HG03108 (cell line): Measurements from ENCODE around the gene ANXA9.

Experiments
- ATAC-seq: cut with Tn5 transposase; IDR thresholded peaks from one replicate; pipeline ENCODE4 v1.9.1; 2021; ENCODE audit warnings: moderate library complexity; ENCODE audit not compliant: unreplicated experiment

The ANXA9 gene

DNA sequence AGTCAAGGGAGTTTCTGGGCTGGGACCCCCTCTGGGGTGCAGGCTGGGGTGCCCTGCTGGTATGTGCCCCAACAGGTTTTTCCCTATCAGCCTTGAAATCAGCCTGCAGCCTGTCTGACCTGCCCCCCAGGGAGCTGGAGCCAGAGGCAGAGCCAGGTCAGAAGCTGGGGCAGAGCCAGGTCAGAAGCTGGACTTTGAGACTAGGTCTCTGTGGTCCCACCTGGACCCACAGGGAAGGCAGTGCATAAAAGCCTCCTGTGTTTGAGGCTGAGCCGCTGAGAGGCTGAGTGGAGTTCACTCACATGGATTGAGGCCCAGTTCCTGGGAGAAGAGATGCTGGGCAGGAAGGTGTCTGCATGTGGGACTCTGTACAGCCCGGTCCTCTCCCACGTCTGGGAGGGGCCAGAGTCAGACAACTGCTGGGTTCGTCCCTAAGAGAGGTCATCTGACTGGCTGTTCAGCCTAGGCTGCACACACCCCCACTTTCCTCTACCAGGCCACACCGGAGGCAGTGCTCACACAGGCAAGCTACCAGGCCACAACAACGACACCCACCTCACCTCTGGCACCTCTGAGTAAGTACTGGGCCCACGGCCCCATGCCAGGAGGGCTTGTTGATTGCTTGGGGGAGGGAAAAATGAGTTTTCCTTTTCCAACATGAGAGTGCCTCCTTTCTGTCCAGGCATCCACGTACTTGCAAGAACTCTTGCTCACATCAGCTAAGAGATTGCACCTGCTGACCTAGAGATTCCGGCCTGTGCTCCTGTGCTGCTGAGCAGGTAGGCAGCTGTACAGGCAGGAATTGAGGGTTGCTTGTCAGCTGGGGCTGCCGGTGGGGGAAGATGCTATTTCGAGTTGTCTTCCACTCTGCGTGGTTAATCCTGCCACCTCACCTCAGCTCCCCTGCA is at the start of gene ANXA9:
Gene ANXA9, plus strand, starts transcription at position 488 of the 908 bp plus-strand sequence. CDS start 814 bp downstream, outside the sequence.
- no peak for ATAC-seq

GRCh38 chr1:150944856-150945255 is 37.2 kb upstream of the ANXA9 start:
- no peak for ATAC-seq

DNA sequence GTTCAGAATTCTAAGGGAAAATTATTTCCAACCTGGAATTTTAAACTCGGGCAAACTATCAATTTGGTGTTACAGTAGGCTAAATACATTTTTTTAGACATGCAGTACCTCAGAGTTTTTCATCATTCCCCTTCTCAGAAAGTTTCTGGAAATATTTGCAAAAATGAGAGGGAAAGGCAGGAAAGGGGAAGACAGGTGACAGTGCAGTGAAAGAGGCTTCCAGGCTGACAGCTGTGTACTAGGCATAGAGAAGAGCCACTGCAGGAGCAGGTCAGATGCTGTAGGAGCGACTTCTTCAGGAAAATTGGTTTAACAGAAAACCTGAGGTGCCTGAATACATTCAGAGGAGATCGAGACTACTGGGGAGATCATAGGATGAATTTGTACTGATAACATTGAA is 27.4 kb upstream of the ANXA9 start:
- ATAC-seq = no peak

DNA sequence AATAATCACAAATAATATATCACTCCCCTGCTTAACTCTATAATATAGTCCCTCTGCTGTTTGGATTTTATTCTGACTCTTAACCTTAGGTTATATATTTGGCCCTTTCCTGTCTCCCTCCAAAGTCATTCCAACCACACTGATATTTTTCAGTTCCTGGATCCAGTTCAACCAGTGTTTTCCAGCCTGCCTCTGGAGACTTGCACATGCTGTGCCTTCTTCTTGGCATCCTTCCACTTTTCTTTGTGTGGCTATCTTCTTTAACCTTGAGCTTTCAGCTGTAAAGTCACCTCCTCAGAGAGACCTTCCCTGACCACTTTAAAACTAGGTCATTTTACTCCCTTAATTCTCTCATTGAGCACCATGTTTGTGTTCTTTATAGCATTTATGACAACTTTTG is 26.8 kb upstream of the ANXA9 start:
- ATAC-seq = no peak

- no peak for ATAC-seq
These were observed 24.4 kb upstream of the ANXA9 start for GRCh38 chr1:150957666-150958065.

DNA sequence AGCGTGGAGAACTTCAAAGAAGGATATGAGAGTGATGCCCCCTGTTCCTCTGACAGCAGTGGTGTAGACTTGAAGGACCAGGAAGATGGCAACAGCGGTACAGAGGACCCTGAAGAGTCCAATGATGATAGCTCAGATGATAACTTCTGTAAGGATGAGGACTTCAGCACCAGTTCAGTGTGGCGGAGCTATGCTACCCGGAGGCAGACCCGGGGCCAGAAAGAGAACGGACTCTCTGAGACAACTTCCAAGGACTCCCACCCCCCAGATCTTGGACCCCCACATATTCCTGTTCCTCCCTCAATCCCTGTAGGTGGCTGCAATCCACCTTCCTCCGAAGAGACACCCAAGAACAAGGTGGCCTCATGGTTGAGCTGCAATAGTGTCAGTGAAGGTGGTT is 21.4 kb upstream of the ANXA9 start:
- no peak for ATAC-seq

- no peak for ATAC-seq
These were observed 20.3 kb upstream of the ANXA9 start for GRCh38 chr1:150961756-150962155.

DNA sequence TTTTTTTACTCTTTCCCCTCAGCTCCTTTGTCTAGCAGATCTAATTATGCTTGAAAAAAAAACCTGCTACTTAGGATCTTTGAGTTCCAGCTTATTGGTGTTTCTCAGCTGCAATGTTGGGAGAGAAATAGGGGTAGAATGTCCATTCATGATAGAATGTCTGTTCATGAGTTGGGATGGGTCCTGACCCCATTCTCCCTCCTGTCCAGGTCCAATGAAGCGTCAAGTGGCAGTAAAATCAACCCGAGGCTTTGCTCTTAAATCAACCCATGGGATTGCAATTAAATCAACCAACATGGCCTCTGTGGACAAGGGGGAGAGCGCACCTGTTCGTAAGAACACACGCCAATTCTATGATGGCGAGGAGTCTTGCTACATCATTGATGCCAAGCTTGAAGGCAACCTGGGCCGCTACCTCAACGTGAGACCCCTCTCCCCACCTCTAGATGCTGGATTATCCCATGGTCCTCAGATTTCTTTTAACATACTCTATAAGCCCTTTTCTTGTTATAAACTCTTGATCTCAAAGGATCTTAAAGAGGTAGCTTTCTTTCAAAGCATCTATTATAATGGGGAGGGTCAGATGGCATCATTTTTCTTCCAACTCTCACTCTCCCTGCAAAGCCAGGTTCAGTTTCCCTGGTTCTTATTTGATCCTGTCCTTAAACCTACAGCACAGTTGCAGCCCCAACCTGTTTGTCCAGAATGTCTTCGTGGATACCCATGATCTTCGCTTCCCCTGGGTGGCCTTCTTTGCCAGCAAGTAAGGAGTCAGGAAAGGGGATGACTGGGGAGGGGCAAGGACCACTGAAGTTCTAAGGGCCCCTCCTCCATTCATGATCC is 18.6 kb upstream of the ANXA9 start:
- no peak for ATAC-seq

DNA sequence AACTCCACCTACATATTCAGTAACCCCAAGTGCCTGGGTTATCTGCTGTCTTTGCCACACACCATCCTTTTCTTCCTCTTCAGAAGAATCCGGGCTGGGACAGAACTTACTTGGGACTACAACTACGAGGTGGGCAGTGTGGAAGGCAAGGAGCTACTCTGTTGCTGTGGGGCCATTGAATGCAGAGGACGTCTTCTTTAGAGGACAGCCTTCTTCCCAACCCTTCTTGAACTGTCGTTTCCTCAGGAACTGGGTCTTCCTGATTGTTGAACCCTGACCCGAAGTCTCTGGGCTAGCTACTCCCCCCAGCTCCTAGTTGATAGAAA is 18.0 kb upstream of the ANXA9 start:
- no peak for ATAC-seq

GRCh38 chr1:150965605-150966004 is 16.5 kb upstream of the ANXA9 start:
- no peak for ATAC-seq

DNA sequence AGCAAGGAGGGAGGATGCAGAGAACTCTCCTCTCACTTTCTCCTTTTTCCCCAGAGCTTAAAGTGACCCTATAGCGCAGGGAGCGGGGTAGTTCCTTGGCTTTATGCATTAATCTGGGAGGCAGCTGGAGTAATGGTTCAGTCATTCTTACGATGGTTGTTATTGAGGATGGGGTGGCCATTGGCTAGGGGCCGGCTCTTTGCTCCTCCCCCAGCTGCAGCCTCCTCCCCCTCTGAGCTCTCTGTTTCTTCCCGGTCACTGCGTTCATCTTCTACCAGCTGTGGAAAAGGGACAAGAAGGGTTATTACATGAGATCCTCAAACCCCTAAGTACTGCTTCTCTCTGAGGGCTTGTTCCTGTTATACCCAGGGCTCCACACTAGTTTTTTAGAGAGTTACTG is 16.1 kb upstream of the ANXA9 start:
- no peak for ATAC-seq

DNA sequence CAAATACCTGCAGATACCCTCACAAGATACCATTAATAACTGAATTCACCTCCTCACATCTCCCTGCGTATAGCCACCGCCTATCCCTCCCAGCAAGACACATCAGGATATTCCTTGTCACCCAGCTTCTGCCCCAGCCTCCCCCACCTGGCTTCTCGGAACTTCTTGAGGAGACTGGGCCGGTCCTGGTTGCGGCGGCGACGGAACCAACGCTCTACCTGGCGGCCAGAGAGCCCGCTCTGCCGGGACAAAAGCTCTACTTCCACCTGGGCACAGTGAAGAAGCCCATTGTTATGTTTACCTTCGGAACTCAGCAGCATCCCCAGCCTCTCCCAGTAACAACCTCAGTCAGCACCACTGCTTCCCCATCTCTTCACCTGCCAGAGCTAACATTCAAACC is 14.2 kb upstream of the ANXA9 start:
- no peak for ATAC-seq

DNA sequence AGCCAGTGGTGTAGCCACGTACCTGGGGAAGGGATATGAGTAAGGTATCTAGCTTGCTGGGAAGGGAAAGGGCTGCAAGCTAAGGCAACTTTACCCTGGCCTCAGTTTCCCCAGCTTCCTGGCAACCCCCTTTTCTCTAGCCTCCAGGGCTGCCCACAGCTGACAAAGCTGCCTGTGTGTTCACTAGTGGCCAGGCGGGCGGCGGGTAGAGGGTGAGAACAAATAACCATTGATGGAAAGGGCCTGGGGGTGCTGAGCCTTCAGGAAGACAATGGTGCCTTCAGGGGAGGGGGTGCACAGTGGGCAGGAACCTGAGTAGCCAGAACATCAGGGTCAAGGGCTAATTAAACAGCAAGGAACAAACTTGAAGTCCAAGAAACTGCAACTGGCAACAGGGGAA is 13.6 kb upstream of the ANXA9 start:
- ATAC-seq = no peak

DNA sequence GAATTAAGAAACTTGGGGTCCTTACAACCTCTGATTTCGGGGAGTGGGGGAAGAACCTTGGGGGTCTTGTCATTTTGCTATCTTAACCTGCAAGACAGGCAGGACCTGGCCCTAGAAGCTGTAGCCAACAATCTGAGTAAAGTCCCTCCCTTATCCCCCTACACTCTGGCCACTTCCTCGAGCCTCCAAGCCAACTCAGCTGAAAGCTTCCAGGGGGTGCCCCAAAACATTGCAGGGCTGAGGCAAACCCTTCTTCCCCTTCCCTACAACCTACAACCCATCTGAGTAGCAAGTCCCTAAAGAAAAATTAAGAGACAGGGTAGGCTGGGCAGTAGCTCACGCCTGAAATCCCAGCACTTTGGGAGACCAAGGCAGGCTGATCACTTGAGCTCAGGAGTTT is 12.5 kb upstream of the ANXA9 start:
- ATAC-seq = no peak

GRCh38 chr1:150970808-150971582 is 11.1 kb upstream of the ANXA9 start:
- no peak for ATAC-seq

- ATAC-seq = no peak
These were observed 10.3 kb upstream of the ANXA9 start for GRCh38 chr1:150971583-150972416.

- ATAC-seq = no peak
These were observed 9.6 kb upstream of the ANXA9 start for GRCh38 chr1:150972417-150972940.

GRCh38 chr1:150973258-150973835 is 8.7 kb upstream of the ANXA9 start:
- no peak for ATAC-seq

DNA sequence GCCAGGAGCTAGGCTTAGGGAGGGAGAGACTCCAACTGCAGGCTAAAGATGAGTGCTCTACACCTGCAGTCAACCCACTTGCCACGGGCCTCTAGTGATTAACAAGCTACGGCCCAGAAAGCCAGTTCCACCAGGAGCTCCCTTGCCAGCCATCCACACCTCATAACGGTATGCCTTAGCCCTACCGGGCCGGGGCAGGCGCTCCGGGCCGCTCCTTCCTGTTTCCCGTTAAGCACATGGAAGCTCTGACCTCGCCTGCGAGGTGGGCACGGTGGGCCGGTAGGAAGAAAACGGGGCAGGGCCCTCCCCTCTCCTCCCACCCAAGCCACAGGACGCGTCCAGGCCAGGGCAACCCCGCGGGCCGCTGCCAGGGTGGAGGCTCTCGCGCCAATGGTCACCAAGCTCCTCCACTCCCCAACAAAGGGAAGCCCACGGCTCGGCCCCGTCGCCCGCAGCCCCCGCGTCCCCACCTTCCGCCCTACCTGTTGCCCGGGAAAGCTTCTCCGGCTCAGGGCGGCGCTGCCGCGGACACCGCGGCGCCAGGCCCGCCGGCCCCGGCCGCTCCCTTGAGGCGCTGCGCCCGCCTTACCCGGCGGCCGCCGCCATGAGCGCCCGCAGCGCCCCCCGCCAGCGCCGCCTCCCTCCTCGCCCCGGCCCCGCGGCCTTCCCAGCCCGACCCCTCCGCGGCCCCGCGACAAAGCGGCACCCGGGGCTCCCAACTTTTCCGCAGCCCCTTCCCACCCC is 8.1 kb upstream of the ANXA9 start:
- ATAC-seq = peak; percentile 36
